ENCODE measurements around the gene CABP4.

DNA sequence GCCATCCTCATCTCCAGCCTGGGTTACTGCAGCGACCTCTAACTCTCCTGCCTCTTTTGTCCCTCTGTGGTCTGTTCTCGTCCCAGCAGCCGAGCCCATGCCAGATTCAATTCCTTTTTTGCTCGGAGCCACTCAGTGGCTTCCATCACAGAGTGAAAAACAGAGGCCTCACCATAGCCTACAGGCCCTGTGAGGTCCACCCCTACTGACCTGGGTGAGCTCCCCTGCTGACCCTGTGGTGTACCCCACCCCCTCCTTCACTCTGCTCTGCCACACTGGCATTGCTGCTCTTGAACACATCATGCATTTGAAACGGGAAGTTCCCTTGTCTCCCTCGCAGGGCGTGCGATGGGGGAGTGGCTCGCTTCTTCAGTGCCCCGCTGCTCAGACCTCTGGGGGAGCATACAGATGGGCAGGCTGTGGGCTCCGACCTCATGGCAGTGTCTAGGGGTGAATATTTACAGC is 29.7 kb downstream of the CABP4 start:
- TF ChIP-seq CTCF (IDR thresholded peaks at IDR 0.05) (no peak), EP300 (IDR thresholded peaks at IDR 0.05) (no peak), POLR2A (IDR thresholded peaks at IDR 0.05) (no peak)
